A549 (cell line): ENCODE results near the gene PDE4D.

Experiments used
- RAD21 ChIP-seq, 2 experiments: fragments of >200 bp in 1 of 2; sonication (Bioruptor Twin) in 1 of 2; formaldehyde crosslinking in 1 of 2; IDR thresholded peaks in 1 of 2; conservative IDR thresholded peaks in 1 of 2; 2 replicates in 1 of 2; 3 replicates in 1 of 2; pipeline ENCODE4 v1.6.1; 2012 to 2018; ENCODE audit warnings: inconsistent platforms in 1 of 2
- ZFP36 ChIP-seq: fragments of 450-650 bp; IDR thresholded peaks from 2 replicates; pipeline ENCODE4 v1.6.1; 2014; ENCODE audit warnings: borderline replicate concordance; ENCODE audit not compliant: partially characterized antibody
- ZNF302 ChIP-seq: fragments of 250-450 bp; sonication (Bioruptor Pico); IDR thresholded peaks from 2 replicates; pipeline ENCODE4 v1.9.0; 2021; ENCODE audit warnings: inconsistent platforms, mild to moderate bottlenecking, moderate library complexity
- ZSCAN20 ChIP-seq: fragments of 250-450 bp; sonication (Bioruptor Pico); IDR thresholded peaks from 2 replicates; pipeline ENCODE4 v1.8.0; 2022; ENCODE audit warnings: mild to moderate bottlenecking, moderate library complexity
- TF ChIP-seq, protein P1 (sequence below): fragments of >200 bp; sonication (Bioruptor Twin); formaldehyde crosslinking; IDR thresholded peaks from 3 replicates; pipeline ENCODE4 v1.5.1; 2016
- TF ChIP-seq, protein P2 (sequence below): fragments of >200 bp; sonication (Bioruptor Twin); formaldehyde crosslinking; IDR thresholded peaks from 3 replicates; pipeline ENCODE4 v1.6.1; 2016
- TF ChIP-seq, protein P3 (sequence below): fragments of 450-650 bp; IDR thresholded peaks from 2 replicates; pipeline ENCODE4 v1.6.1; 2014; ENCODE audit warnings: antibody characterized with exemption

DNA sequence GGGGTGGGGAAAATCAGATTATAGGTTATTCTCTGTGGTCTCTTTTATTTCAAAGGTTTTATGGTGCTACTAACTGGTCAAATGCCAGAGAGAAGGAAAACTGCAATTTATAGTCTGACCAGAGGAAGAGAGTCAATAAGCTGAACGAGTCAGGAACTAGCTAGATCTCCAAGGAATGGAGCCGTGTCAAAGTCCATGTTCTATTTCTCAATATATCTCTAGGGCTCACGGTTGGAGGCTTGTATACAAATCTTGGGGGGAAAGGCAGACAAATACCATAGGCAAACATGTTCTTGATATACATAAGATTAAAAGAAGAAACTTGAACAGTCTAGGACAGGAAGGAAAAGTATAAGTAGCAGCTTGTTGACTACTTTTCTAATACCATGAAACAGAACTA, 627.1 kb downstream of the PDE4D start:
- TF ChIP-seq, protein P1, sequence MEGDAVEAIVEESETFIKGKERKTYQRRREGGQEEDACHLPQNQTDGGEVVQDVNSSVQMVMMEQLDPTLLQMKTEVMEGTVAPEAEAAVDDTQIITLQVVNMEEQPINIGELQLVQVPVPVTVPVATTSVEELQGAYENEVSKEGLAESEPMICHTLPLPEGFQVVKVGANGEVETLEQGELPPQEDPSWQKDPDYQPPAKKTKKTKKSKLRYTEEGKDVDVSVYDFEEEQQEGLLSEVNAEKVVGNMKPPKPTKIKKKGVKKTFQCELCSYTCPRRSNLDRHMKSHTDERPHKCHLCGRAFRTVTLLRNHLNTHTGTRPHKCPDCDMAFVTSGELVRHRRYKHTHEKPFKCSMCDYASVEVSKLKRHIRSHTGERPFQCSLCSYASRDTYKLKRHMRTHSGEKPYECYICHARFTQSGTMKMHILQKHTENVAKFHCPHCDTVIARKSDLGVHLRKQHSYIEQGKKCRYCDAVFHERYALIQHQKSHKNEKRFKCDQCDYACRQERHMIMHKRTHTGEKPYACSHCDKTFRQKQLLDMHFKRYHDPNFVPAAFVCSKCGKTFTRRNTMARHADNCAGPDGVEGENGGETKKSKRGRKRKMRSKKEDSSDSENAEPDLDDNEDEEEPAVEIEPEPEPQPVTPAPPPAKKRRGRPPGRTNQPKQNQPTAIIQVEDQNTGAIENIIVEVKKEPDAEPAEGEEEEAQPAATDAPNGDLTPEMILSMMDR, result no peak
- no peak for TF ChIP-seq ZNF302 (CRISPR knock-in tag)
- TF ChIP-seq, protein P2, sequence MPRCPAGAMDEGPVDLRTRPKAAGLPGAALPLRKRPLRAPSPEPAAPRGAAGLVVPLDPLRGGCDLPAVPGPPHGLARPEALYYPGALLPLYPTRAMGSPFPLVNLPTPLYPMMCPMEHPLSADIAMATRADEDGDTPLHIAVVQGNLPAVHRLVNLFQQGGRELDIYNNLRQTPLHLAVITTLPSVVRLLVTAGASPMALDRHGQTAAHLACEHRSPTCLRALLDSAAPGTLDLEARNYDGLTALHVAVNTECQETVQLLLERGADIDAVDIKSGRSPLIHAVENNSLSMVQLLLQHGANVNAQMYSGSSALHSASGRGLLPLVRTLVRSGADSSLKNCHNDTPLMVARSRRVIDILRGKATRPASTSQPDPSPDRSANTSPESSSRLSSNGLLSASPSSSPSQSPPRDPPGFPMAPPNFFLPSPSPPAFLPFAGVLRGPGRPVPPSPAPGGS, result no peak
- TF ChIP-seq, protein P3, sequence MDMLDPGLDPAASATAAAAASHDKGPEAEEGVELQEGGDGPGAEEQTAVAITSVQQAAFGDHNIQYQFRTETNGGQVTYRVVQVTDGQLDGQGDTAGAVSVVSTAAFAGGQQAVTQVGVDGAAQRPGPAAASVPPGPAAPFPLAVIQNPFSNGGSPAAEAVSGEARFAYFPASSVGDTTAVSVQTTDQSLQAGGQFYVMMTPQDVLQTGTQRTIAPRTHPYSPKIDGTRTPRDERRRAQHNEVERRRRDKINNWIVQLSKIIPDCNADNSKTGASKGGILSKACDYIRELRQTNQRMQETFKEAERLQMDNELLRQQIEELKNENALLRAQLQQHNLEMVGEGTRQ, result no peak
- no peak for TF ChIP-seq RAD21 (conservative IDR thresholded peaks at IDR 0.05 in 1 of 2, IDR thresholded peaks at IDR 0.05 in 1 of 2)
- no peak for TF ChIP-seq ZSCAN20 (CRISPR knock-in tag)
- TF ChIP-seq ZFP36, result no peak
